Measurements from ENCODE around the gene IFT80.

DNA sequence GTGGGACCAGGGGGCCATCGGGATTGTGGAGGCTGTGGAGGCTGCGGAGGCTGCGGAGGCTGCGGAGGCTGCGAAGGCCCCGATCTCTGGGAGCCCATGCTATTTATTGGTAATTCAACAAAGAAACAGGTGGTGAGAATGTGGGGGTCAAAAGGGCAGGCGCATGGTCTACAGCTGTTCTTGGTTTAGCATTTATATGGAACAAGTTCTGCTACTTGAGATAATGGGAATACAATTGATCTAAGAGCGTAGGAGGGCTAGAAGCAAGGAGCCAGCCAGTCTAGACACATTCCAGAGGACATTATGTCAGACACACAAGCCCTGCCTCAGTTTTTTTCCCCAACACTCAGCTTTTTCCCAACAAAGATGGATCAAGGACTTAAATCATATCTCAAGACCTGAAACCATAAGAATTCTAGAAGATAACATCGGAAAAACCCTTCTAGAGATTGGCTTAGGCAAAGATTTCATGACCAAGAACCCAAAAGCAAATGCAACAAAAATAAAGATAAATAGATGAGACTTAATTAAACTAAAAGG, 153.7 kb downstream of the IFT80 start:
- no peak for TF ChIP-seq POLR2A (IDR thresholded peaks at IDR 0.05; ENCODE audit: low read depth, low read length)
- TF ChIP-seq, protein P1, sequence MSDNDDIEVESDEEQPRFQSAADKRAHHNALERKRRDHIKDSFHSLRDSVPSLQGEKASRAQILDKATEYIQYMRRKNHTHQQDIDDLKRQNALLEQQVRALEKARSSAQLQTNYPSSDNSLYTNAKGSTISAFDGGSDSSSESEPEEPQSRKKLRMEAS (IDR thresholded peaks at IDR 0.05; ENCODE audit: insufficient read depth, insufficient read length): no peak
- TF ChIP-seq EZH2 (IDR thresholded peaks at IDR 0.05; ENCODE audit: borderline replicate concordance, low read depth, low read length, severe bottlenecking): no peak
- TF ChIP-seq, protein P2, sequence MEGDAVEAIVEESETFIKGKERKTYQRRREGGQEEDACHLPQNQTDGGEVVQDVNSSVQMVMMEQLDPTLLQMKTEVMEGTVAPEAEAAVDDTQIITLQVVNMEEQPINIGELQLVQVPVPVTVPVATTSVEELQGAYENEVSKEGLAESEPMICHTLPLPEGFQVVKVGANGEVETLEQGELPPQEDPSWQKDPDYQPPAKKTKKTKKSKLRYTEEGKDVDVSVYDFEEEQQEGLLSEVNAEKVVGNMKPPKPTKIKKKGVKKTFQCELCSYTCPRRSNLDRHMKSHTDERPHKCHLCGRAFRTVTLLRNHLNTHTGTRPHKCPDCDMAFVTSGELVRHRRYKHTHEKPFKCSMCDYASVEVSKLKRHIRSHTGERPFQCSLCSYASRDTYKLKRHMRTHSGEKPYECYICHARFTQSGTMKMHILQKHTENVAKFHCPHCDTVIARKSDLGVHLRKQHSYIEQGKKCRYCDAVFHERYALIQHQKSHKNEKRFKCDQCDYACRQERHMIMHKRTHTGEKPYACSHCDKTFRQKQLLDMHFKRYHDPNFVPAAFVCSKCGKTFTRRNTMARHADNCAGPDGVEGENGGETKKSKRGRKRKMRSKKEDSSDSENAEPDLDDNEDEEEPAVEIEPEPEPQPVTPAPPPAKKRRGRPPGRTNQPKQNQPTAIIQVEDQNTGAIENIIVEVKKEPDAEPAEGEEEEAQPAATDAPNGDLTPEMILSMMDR (IDR thresholded peaks at IDR 0.05; ENCODE audit: extremely low read depth in 1 of 2, insufficient read depth in 1 of 2, low read depth in 1 of 2, low read length in 2 of 2): no peak

All from endothelial cell of umbilical vein (primary cell).